GM12878 (cell line): ENCODE measurements around the gene CMTM1. TPM values are rescaled to one million over a fixed set of nuclear protein-coding genes. Genes with fewer than 3 reads are reported as not detected.
A peak's percentile ranks its signal among the peaks of the same experiment; 100 is the strongest.

Experiments
- ATAC-seq: fragments of 200-7000 bp; cut with Tn5 transposase; 3 replicates; pipeline ENCODE4 v1.9.1; 2020; ENCODE audit warnings: mild to moderate bottlenecking, moderate library complexity
- BruUV-seq: library from RNA; stranded (reverse); fragments of 400-500 nt; replicated peaks from 2 replicates; lab custom pipeline; 2021; lab: Mats Ljungman, UMichigan
- CTCF ChIA-PET: fragments of 300-600 bp; sonication (Branson Sonifier 250); formaldehyde crosslinking; extraction: SDS; loops from one replicate; lab custom pipeline; 2021; ENCODE audit warnings: inconsistent platforms; lab: Yijun Ruan, JAX
- POLR2A ChIA-PET: fragments of 350-600 bp; formaldehyde crosslinking; extraction: SDS; loops from one replicate; lab custom pipeline; 2021; ENCODE audit warnings: inconsistent platforms; lab: Charles Lee
- RAD21 ChIA-PET: fragments of 300-600 bp; sonication (Branson Sonifier 250); formaldehyde crosslinking; loops from one replicate; lab custom pipeline; 2023; ENCODE audit warnings: antibody characterized with exemption; ENCODE audit not compliant: unreplicated experiment; lab: Charles Lee
- SMC1A ChIA-PET: fragments of 300-600 bp; sonication (Branson Sonifier 250); formaldehyde crosslinking; loops from one replicate; lab custom pipeline; 2023; ENCODE audit not compliant: unreplicated experiment, uncharacterized antibody; lab: Charles Lee
- DNase-seq: peaks from one replicate; pipeline ENCODE4 v3.0.0-alpha.2; 2011; ENCODE audit warnings: low read depth, low spot score
- FAIRE-seq: peaks from 3 replicates; lab custom pipeline; 2011; peaks lifted over from hg19 to GRCh38; lab: Jason Lieb, UNC
- H2AFZ ChIP-seq: 2 replicates; pipeline ENCODE4 v1.6.0; 2011; ENCODE audit warnings: low read depth, low read length, control low read depth; ENCODE audit not compliant: control insufficient read depth
- H3K27ac ChIP-seq: 2 replicates; pipeline ENCODE4 v1.5.1; 2011; ENCODE audit warnings: control low read depth; ENCODE audit not compliant: control insufficient read depth, insufficient read depth
- H3K27me3 ChIP-seq, 2 experiments: replicated peaks in 1 of 2; 2 replicates each; pipeline versions ENCODE4 v1.6.0 to v1.6.1; 2011; ENCODE audit warnings: low read length in 1 of 2; ENCODE audit not compliant: control insufficient read depth in 2 of 2, insufficient read depth in 2 of 2
- H3K36me3 ChIP-seq, 2 experiments: 2 replicates each; pipeline ENCODE4 v1.5.1; 2011; ENCODE audit warnings: low read length in 1 of 2; ENCODE audit not compliant: control insufficient read depth in 2 of 2, insufficient read depth in 2 of 2
- H3K4me1 ChIP-seq: 2 replicates; pipeline ENCODE4 v1.6.1; 2011; ENCODE audit warnings: mild to moderate bottlenecking, low read length, moderate library complexity, mixed read lengths; ENCODE audit not compliant: control insufficient read depth, insufficient read depth
- H3K4me2 ChIP-seq: 2 replicates; pipeline ENCODE4 v1.6.0; 2011; ENCODE audit warnings: control low read depth; ENCODE audit not compliant: control insufficient read depth, insufficient read depth
- H3K4me3 ChIP-seq: fragments of 200-600 bp; sonication (generic); 2 replicates; pipeline ENCODE4 v1.5.1; 2016
- H3K79me2 ChIP-seq: 2 replicates; pipeline ENCODE4 v1.6.0; 2011; ENCODE audit warnings: low read length; ENCODE audit not compliant: control insufficient read depth, insufficient read depth
- H3K9ac ChIP-seq: 2 replicates; pipeline ENCODE4 v1.8.0; 2011; ENCODE audit warnings: low read length, control low read depth, mixed read lengths; ENCODE audit not compliant: control insufficient read depth, insufficient read depth
- H3K9me3 ChIP-seq: replicated peaks from 3 replicates; pipeline ENCODE4 v1.5.1; 2011; ENCODE audit warnings: mild to moderate bottlenecking, low read length; ENCODE audit not compliant: control insufficient read depth, insufficient read depth
- H4K20me1 ChIP-seq: 2 replicates; pipeline ENCODE4 v1.6.0; 2011; ENCODE audit not compliant: control insufficient read depth, insufficient read depth
- ATF7 ChIP-seq: fragments of 450-650 bp; IDR thresholded peaks from 2 replicates; pipeline ENCODE4 v1.6.1; 2016; ENCODE audit warnings: low read depth, mild to moderate bottlenecking
- BACH1 ChIP-seq: fragments of 450-650 bp; IDR thresholded peaks from 2 replicates; pipeline ENCODE4 v1.6.1; 2017; ENCODE audit warnings: mild to moderate bottlenecking, borderline replicate concordance
- E2F4 ChIP-seq: IDR thresholded peaks from 2 replicates; pipeline ENCODE4 v1.6.1; 2012; ENCODE audit warnings: low read depth, low read length, improper control_type of control experiment
- ESRRA ChIP-seq: IDR thresholded peaks from 2 replicates; pipeline ENCODE4 v1.6.1; 2012; ENCODE audit warnings: mild to moderate bottlenecking, low read length, improper control_type of control experiment
- FOXM1 ChIP-seq: IDR thresholded peaks from 2 replicates; pipeline ENCODE4 v1.6.1; 2012; ENCODE audit warnings: low read depth, mild to moderate bottlenecking, inconsistent platforms, low read length, moderate library complexity
- HDAC6 ChIP-seq: fragments of 200-600 bp; sonication (generic); IDR thresholded peaks from one replicate; pipeline ENCODE4 v1.8.0; 2017; ENCODE audit warnings: antibody characterized with exemption; ENCODE audit not compliant: unreplicated experiment
- JUND ChIP-seq: IDR thresholded peaks from 2 replicates; pipeline ENCODE4 v1.6.1; 2012; ENCODE audit warnings: low read depth, mild to moderate bottlenecking, low read length, improper control_type of control experiment, moderate library complexity
- KDM1A ChIP-seq: fragments of 200-600 bp; sonication (generic); IDR thresholded peaks from 2 replicates; pipeline ENCODE4 v1.6.1; 2016; ENCODE audit warnings: borderline replicate concordance
- PAX5 ChIP-seq: IDR thresholded peaks from 2 replicates; pipeline ENCODE4 v1.6.1; 2011; ENCODE audit warnings: low read depth, low read length, borderline replicate concordance
- PAX8 ChIP-seq: fragments of 450-650 bp; IDR thresholded peaks from 2 replicates; pipeline ENCODE4 v1.6.1; 2017; ENCODE audit warnings: mild to moderate bottlenecking, moderate library complexity
- POLR2A ChIP-seq: IDR thresholded peaks from 2 replicates; pipeline ENCODE4 v1.6.1; 2011; ENCODE audit warnings: low read depth, mild to moderate bottlenecking, low read length
- RAD51 ChIP-seq: fragments of 450-650 bp; IDR thresholded peaks from 2 replicates; pipeline ENCODE4 v1.6.1; 2016; ENCODE audit warnings: moderate library complexity, mild to moderate bottlenecking, inconsistent platforms
- TCF12 ChIP-seq: IDR thresholded peaks from 2 replicates; pipeline ENCODE4 v1.6.1; 2011; ENCODE audit warnings: low read depth, mild to moderate bottlenecking, low read length
- TCF7 ChIP-seq: IDR thresholded peaks from 2 replicates; pipeline ENCODE4 v1.6.1; 2014; ENCODE audit warnings: antibody characterized with exemption, borderline replicate concordance
- YBX1 ChIP-seq: fragments of 450-650 bp; IDR thresholded peaks from 2 replicates; pipeline ENCODE4 v1.6.1; 2016; ENCODE audit warnings: antibody characterized with exemption
- YY1 ChIP-seq: IDR thresholded peaks from 2 replicates; pipeline ENCODE4 v1.6.1; 2011; ENCODE audit warnings: low read depth, mild to moderate bottlenecking, low read length
- WGBS: methylation state at CpG from one replicate; pipeline ENCODE4 v1.1.6; 2016; ENCODE audit warnings: low lambda C conversion rate; ENCODE audit not compliant: insufficient replicate concordance, insufficient coverage; ENCODE audit errors: missing lambda C conversion rate; 5-methylcytosine and 5-hydroxymethylcytosine counted together
- in situ Hi-C: fragments of 300-500 bp; cut with MboI; formaldehyde crosslinking; loops from 9 replicates; pipeline ENCODE4 v1.14.3; 2018; ENCODE audit warnings: mixed read lengths
- intact Hi-C: fragments of 100-400 bp; cut with micrococcal nuclease; formaldehyde crosslinking; loops from one replicate; pipeline ENCODE4 v1.14.2; 2022; ENCODE audit not compliant: unreplicated experiment
- polyA plus RNA-seq, 11 experiments: library from polyadenylated mRNA; depleted of rRNA in 4 of 11; unstranded in 6 of 11; stranded (reverse) in 5 of 11; fragments of >200 nt; fragmentation: Nextera tagmentation in 4 of 11; fragmentation: Illumina TruSeq in 1 of 11; extraction: Ambion mirVana in 4 of 11; extraction: Trizol in 1 of 11; gene quantifications; 1 replicate in 1 of 11; 2 replicates in 10 of 11; pipeline versions ENCODE4 v1.2.1 to v1.2.3, GENCODE V29; 2011 to 2016; ENCODE audit warnings: inconsistent platforms in 2 of 11, missing spikeins in 2 of 11, low read depth in 1 of 11
- total RNA-seq, 4 experiments: library from RNA; depleted of rRNA in 3 of 4; stranded (reverse); fragments of >200 nt in 3 of 4; fragmentation: Illumina TruSeq in 1 of 4; extraction: Trizol in 1 of 4; gene quantifications; 2 replicates each; pipeline versions ENCODE4 v1.2.1 to v1.2.3, GENCODE V29; 2013 to 2021

CMTM1 gene
- total and polyA plus RNA-seq, 10 of the 15 experiments (the other 5 are each of a cell fraction or from before 2014, with no cell fraction given), result 0.09 to 3.0 (median 1.4) TPM; not detected in 2

GRCh38 chr16:66521252-66521713 lies 45.0 kb upstream of the CMTM1 start:
- FAIRE-seq, result no peak
- Histone ChIP-seq H3K9ac (no peak overlapping the region), H3K79me2 (no peaks in the 10 kb centered on the region), H2AFZ (no peak overlapping the region), H3K4me2 (peak overlapping the region; percentile 36), H3K27ac (no peak overlapping the region), H4K20me1 (no peaks in the 10 kb centered on the region), H3K4me1 (peaks cover 75% of the 10 kb centered on the region), H3K36me3 (no peaks in the 10 kb centered on the region), H3K27me3 (no peaks in the 10 kb centered on the region), H3K4me3 (no peak overlapping the region), H3K9me3 (no peaks in the 10 kb centered on the region)
- no peak for ATAC-seq
- POLR2A ChIA-PET, result interaction anchor here (1.8 to 3.5 kb wide), 3 partner anchors 26 to 43 kb away, joined by 4 to 21 read pairs (median 18); partner anchors contain the start of genes CKLF and TK2
- CTCF ChIA-PET, result interaction anchor here (0.5 to 6.0 kb wide), 12 partner anchors 15 to 352 kb away, joined by 3 to 35 read pairs (median 4); partner anchors contain the start of genes CKLF and TK2
- DNase-seq, result no peak
- RAD21 ChIA-PET, result interaction anchor here (1.0 to 3.2 kb wide), 9 partner anchors 19 to 115 kb away, joined by 3 to 15 read pairs (median 5); partner anchors contain the start of gene CKLF
- intact Hi-C loops (no loop called here), in situ Hi-C loops (no loop called here)
- TF ChIP-seq ESRRA (no peak), RAD51 (no peak), POLR2A (no peak), TCF7 (no peak), YBX1 (no peak), E2F4 (no peak), JUND (no peak), TCF12 (no peak), KDM1A (no peak), YY1 (no peak), ATF7 (no peak), BACH1 (no peak), FOXM1 (no peak), PAX8 (no peak), HDAC6 (no peak), PAX5 (no peak)
- WGBS, result 60% methylated on average over 5 of the region's 5 CpGs
- no TSS peak for BruUV-seq
- SMC1A ChIA-PET, result interaction anchor here (0.9 to 5.4 kb wide), 11 partner anchors 11 to 87 kb away, joined by 3 to 86 read pairs (median 5); partner anchors contain the start of genes CKLF and TK2
